Stomach (tissue), 9 donors: ENCODE measurements around the gene PPP1R9B. TPM values are rescaled to one million over a fixed set of nuclear protein-coding genes. Genes with fewer than 3 reads are reported as not detected.

Source experiments
- DNase-seq, 2 donors: peaks; one replicate each; pipeline versions ENCODE4 v3.0.0 to v3.0.0-alpha.2; 2013 to 2019
- H3K27ac ChIP-seq, 5 donors: fragments of 200-600 bp in 4 of 5; sonication (generic) in 4 of 5; one replicate each; pipeline ENCODE4 v1.5.1; 2013 to 2019; ENCODE audit warnings: mild to moderate bottlenecking in 1 of 5, moderate library complexity in 1 of 5
- H3K27me3 ChIP-seq, 3 donors: fragments of 200-600 bp; sonication (generic); one replicate each; pipeline ENCODE4 v1.5.1; 2017 to 2019; ENCODE audit warnings: mixed run types in 1 of 3
- H3K36me3 ChIP-seq, 4 donors: fragments of 200-600 bp; sonication (generic); 1 replicate in 3 of 4; 2 replicates in 1 of 4; pipeline ENCODE4 v1.5.1; 2016 to 2019
- H3K4me1 ChIP-seq, 4 donors: fragments of 200-600 bp; sonication (generic); one replicate each; pipeline ENCODE4 v1.5.1; 2016 to 2019
- H3K4me3 ChIP-seq, 4 donors: fragments of 200-600 bp; sonication (generic) in 3 of 4; one replicate each; pipeline ENCODE4 v1.5.1; 2016 to 2019; ENCODE audit warnings: mild to moderate bottlenecking in 1 of 4
- H3K9me3 ChIP-seq, 4 donors: fragments of 200-600 bp; sonication (generic); one replicate each; pipeline ENCODE4 v1.5.1; 2016 to 2019
- CTCF ChIP-seq, 7 experiments: fragments of 450-650 bp in 4 of 7; fragments of 200-600 bp in 3 of 7; sonication (generic) in 3 of 7; IDR thresholded peaks; one replicate each; pipeline ENCODE4 v1.5.1; 2016 to 2019; ENCODE audit warnings: antibody characterized with exemption in 7 of 7, control low read depth in 2 of 7, mild to moderate bottlenecking in 1 of 7
- EP300 ChIP-seq: sonication (generic); formaldehyde crosslinking; IDR thresholded peaks from one replicate; pipeline ENCODE4 v1.6.1; 2017; ENCODE audit warnings: antibody characterized with exemption
- POLR2A ChIP-seq, 4 donors: fragments of 450-650 bp; IDR thresholded peaks; one replicate each; pipeline ENCODE4 v1.6.1; 2016; ENCODE audit warnings: antibody characterized with exemption in 4 of 4, control low read depth in 2 of 4, mild to moderate bottlenecking in 1 of 4, moderate library complexity in 1 of 4
- POLR2AphosphoS5 ChIP-seq, 3 donors: sonication (generic); formaldehyde crosslinking; IDR thresholded peaks; one replicate each; pipeline ENCODE4 v1.6.1; 2016; ENCODE audit warnings: antibody characterized with exemption in 3 of 3
- WGBS, 5 donors: extraction: QIAGEN DNeasy Blood & Tissue Kit in 3 of 5; methylation state at CpG; one replicate each; pipeline versions ENCODE4 v1.1.5 to v1.1.7; 2013 to 2018; 5-methylcytosine and 5-hydroxymethylcytosine counted together
- intact Hi-C: fragments of 100-400 bp; cut with DNase I; formaldehyde crosslinking; loops from one replicate; pipeline ENCODE4 v1.15.1; 2023; ENCODE audit warnings: low total_unique reads
- polyA plus RNA-seq, 3 donors: library from polyadenylated mRNA; stranded (reverse); fragments of 200-250 nt; gene quantifications; one replicate each; pipeline ENCODE4 v1.2.3, GENCODE V29; 2013
- total RNA-seq, 5 donors: library from RNA; depleted of rRNA; stranded (reverse); fragments of >200 nt; gene quantifications; one replicate each; pipeline versions ENCODE4 v1.1.0 to v1.2.3, GENCODE V29; 2014 to 2016
- donor health status: healthy with polysubstance abuse.
- donor health status: Bipolar disorder and iron deficiency.
- donor health status: healthy.

Gene PPP1R9B
- total and polyA plus RNA-seq, 8 donors: 11.6 to 64.2 (median 18.9) TPM

DNA sequence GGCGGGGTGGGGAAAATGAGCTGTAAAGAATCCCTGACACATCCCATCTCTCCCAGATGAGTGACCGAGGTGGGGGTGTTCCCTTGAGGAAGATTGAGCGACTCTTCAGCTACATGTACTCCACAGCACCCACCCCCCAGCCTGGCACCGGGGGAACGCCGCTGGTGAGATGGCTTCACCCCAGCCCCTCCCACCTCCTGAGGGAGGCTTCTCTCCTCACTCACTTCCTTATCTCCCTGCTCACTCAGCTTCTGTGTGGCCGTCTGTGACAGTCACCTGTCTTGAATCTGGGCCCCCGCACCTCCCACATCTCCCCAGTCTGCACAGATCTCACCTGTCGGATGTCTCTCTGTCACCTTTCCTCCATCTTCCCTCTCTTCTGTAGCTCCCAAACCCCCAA, 41.9 kb downstream of the PPP1R9B start:
- H3K36me3 ChIP-seq: peaks cover 29 to 80% (median 77%) of the 10 kb centered on the region in 4 donors
- H3K4me1 ChIP-seq: peaks cover 14 to 36% (median 22%) of the 10 kb centered on the region in 4 donors
- TF ChIP-seq EP300 (no peak), POLR2A (IDR thresholded peaks at IDR 0.05) (no peak), POLR2AphosphoS5 (IDR thresholded peaks at IDR 0.05) (no peak), CTCF (IDR thresholded peaks at IDR 0.05) (no peak)
- no peak for DNase-seq
- WGBS, 5 donors: 77 to 83% (median 81%) methylated on average over 9 of the region's 9 CpGs
- intact Hi-C loops: loop anchor here (5.0 kb wide), 1 partner anchor 34 kb away; no protein-coding TSS in a partner anchor
- no peak overlapping the region for H3K4me3 ChIP-seq
- H3K27me3 ChIP-seq: no peaks in the 10 kb centered on the region
- H3K9me3 ChIP-seq: no peaks in the 10 kb centered on the region
- H3K27ac ChIP-seq: no peak overlapping the region

- no peak overlapping the region for H3K4me3 ChIP-seq
- intact Hi-C loops: loop anchor here (5.0 kb wide), 1 partner anchor 34 kb away; no protein-coding TSS in a partner anchor
- no peak overlapping the region for H3K27ac ChIP-seq
- H3K27me3 ChIP-seq: no peaks in the 10 kb centered on the region
- TF ChIP-seq EP300 (no peak), CTCF (IDR thresholded peaks at IDR 0.05) (no peak), POLR2AphosphoS5 (IDR thresholded peaks at IDR 0.05) (no peak), POLR2A (IDR thresholded peaks at IDR 0.05) (no peak)
- no peak for DNase-seq
- 86 to 95% (median 90%) methylated on average over 7 to 10 of the region's 10 CpGs for WGBS, 5 donors
- peaks cover 18 to 36% (median 24%) of the 10 kb centered on the region in 4 donors for H3K4me1 ChIP-seq
- peaks cover 29 to 84% (median 80%) of the 10 kb centered on the region in 4 donors for H3K36me3 ChIP-seq
- H3K9me3 ChIP-seq: no peaks in the 10 kb centered on the region
These were observed 42.6 kb downstream of the PPP1R9B start for GRCh38 chr17:50107790-50108414.

DNA sequence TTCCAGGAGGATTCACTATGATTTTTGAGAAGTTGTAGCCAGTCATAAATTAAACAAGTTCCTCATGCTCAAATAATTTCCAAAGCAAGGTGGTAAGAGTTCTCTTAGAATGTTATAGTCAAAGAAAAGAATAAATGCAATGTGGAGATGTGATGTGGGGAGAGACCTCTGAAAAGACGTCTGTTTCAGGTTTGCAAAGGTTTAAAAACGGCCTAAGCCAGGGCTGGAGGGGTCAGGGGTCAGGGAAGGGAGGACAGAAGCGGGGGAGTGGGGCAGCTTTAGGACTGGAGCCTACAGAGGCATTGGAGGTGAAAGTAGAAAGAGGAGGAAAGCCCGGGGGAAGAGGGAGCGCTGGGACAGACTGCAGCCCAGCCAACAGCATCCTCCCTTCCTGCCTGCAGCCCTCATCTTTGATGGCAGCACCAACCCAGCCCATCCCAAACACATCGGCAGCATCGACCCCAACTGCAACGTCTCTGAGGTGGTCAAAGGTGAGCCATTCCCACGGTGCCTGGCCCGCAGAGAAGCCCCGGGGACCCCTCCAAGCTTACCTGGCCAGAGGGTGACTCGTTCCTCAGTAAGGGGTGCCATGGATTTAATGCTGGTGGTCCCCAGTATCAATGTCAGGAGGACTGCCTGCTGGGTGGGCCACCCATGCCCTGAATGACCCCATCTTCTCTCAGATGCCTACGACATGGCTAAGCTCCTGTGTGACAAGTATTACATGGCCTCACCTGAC, 43.9 kb downstream of the PPP1R9B start:
- no peaks in the 10 kb centered on the region for H3K27me3 ChIP-seq
- TF ChIP-seq EP300 (no peak), CTCF (IDR thresholded peaks at IDR 0.05) (no peak), POLR2AphosphoS5 (IDR thresholded peaks at IDR 0.05) (no peak), POLR2A (IDR thresholded peaks at IDR 0.05) (no peak)
- no peaks in the 10 kb centered on the region for H3K9me3 ChIP-seq
- WGBS, 5 donors: 72 to 77% (median 75%) methylated on average over 13 of the region's 13 CpGs
- intact Hi-C loops: loop anchor here (5.0 kb wide), 1 partner anchor 36 kb away; no protein-coding TSS in a partner anchor
- peaks cover 20 to 36% (median 25%) of the 10 kb centered on the region in 4 donors for H3K4me1 ChIP-seq
- no peak for DNase-seq
- H3K36me3 ChIP-seq: peaks cover 29 to 86% (median 81%) of the 10 kb centered on the region in 4 donors
- H3K27ac ChIP-seq: no peak overlapping the region
- H3K4me3 ChIP-seq: no peak overlapping the region

DNA sequence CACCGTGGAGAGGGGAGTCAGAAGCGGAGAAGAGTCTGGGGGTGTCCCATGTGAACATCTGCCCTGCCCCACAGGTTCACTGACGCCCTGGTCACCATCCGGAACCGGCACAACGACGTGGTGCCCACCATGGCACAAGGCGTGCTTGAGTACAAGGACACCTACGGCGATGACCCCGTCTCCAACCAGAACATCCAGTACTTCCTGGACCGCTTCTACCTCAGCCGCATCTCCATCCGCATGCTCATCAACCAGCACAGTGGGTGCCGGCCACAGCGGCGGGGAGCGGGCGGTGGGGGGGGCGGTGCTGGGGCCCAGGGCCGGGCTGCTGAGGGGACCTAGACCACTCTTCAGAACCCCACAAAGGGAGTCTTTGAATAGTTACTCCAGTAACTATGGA, 44.7 kb downstream of the PPP1R9B start:
- Histone ChIP-seq H3K36me3 (peaks cover 29 to 86% (median 76%) of the 10 kb centered on the region in 4 donors), H3K27me3 (no peaks in the 10 kb centered on the region), H3K9me3 (no peaks in the 10 kb centered on the region), H3K4me1 (peaks cover 24 to 36% (median 28%) of the 10 kb centered on the region in 4 donors), H3K27ac (no peak overlapping the region), H3K4me3 (no peak overlapping the region)
- DNase-seq: no peak
- TF ChIP-seq CTCF (IDR thresholded peaks at IDR 0.05): no peak
- TF ChIP-seq POLR2A (IDR thresholded peaks at IDR 0.05): no peak
- TF ChIP-seq POLR2AphosphoS5 (IDR thresholded peaks at IDR 0.05): no peak
- TF ChIP-seq EP300: no peak
- WGBS, 5 donors: 92 to 97% (median 95%) methylated on average over 21 of the region's 21 CpGs
- intact Hi-C loops: loop anchor here (5.0 kb wide), 1 partner anchor 36 kb away; no protein-coding TSS in a partner anchor
